Thyroid gland (tissue), 4 donors: ENCODE measurements around the gene ZSCAN2. TPM values are rescaled to one million over a fixed set of nuclear protein-coding genes. Genes with fewer than 3 reads are reported as not detected.
A peak's percentile ranks its signal among the peaks of the same experiment; 100 is the strongest.
"Not testable (repeated sequence)": the region's sequence is repeated elsewhere in the genome, so short reads cannot be mapped to it uniquely, and the experiment has no call there.

ENCODE experiments used
- DNase-seq, 2 donors: peaks; one replicate each; pipeline ENCODE4 v3.0.0-alpha.2; 2019
- H3K27ac ChIP-seq, 3 donors: fragments of 200-600 bp; sonication (generic); 1 replicate in 2 of 3; 2 replicates in 1 of 3; pipeline ENCODE4 v1.5.1; 2016 to 2019; ENCODE audit warnings: mild to moderate bottlenecking in 1 of 3, moderate library complexity in 1 of 3
- H3K27me3 ChIP-seq: fragments of 200-600 bp; sonication (generic); one replicate; pipeline ENCODE4 v1.5.1; 2019
- H3K36me3 ChIP-seq, 2 donors: fragments of 200-600 bp; sonication (generic); one replicate each; pipeline ENCODE4 v1.5.1; 2016 to 2019
- H3K4me1 ChIP-seq, 2 donors: fragments of 200-600 bp; sonication (generic); one replicate each; pipeline ENCODE4 v1.5.1; 2017 to 2019
- H3K4me3 ChIP-seq, 3 donors: fragments of 200-600 bp; sonication (generic); replicated peaks in 1 of 3; 1 replicate in 2 of 3; 2 replicates in 1 of 3; pipeline ENCODE4 v1.5.1; 2016; ENCODE audit warnings: mild to moderate bottlenecking in 1 of 3
- H3K9me3 ChIP-seq: fragments of 200-600 bp; sonication (generic); one replicate; pipeline ENCODE4 v1.5.1; 2017
- POLR2A ChIP-seq, 2 donors: fragments of 450-650 bp; IDR thresholded peaks; one replicate each; pipeline ENCODE4 v1.6.1; 2017; ENCODE audit warnings: antibody characterized with exemption in 2 of 2, mild to moderate bottlenecking in 2 of 2, moderate library complexity in 1 of 2
- WGBS, 2 donors: methylation state at CpG; one replicate each; pipeline ENCODE4 v1.1.5; 2017; 5-methylcytosine and 5-hydroxymethylcytosine counted together
- intact Hi-C: fragments of 100-400 bp; cut with DNase I; formaldehyde crosslinking; loops from one replicate; pipeline ENCODE4 v1.15.1; 2023
- total RNA-seq, 4 donors: library from RNA; depleted of rRNA; stranded (reverse); fragments of >200 nt; gene quantifications; one replicate each; pipeline ENCODE4 v1.2.3, GENCODE V29; 2016
- TF ChIP-seq, protein P1 (sequence below), 6 experiments: fragments of 200-600 bp in 3 of 6; fragments of 450-650 bp in 3 of 6; sonication (generic) in 3 of 6; IDR thresholded peaks; one replicate each; pipeline ENCODE4 v1.5.1; 2016 to 2019; ENCODE audit warnings: antibody characterized with exemption in 6 of 6, mild to moderate bottlenecking in 2 of 6, inconsistent platforms in 1 of 6, moderate library complexity in 1 of 6

The ZSCAN2 gene
- total RNA-seq, 4 donors from 2014 or later = 9.1 to 22.7 (median 11.7) TPM

DNA sequence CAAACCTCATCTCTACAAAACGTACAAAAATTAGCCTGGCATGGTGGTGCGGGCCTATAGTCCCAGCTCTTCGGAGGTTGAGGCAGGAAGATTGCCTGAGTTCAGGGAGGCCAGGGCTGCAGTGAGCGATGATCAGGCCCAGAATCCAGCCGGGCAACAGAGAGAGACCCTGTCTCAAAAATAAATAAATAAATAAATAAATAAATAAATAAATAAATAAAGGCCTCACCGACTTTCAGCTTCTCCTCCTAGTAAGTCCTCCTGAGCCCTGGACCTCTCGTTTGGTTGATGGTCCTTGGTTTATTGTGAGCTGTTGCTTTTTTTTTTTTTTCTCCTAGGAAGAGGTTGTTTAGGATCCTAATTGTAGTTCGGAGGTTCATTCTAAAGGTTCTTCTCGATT, 28.2 kb downstream of the ZSCAN2 start:
- Histone ChIP-seq H3K27me3 (no peaks in the 10 kb centered on the region), H3K4me3 (no peak overlapping the region), H3K9me3 (no peaks in the 10 kb centered on the region), H3K36me3 (no peaks in the 10 kb centered on the region), H3K27ac (no peak overlapping the region), H3K4me1 (peaks cover 13 to 19% of the 10 kb centered on the region in 2 donors)
- intact Hi-C loops = no loop called here
- TF ChIP-seq, protein P1, sequence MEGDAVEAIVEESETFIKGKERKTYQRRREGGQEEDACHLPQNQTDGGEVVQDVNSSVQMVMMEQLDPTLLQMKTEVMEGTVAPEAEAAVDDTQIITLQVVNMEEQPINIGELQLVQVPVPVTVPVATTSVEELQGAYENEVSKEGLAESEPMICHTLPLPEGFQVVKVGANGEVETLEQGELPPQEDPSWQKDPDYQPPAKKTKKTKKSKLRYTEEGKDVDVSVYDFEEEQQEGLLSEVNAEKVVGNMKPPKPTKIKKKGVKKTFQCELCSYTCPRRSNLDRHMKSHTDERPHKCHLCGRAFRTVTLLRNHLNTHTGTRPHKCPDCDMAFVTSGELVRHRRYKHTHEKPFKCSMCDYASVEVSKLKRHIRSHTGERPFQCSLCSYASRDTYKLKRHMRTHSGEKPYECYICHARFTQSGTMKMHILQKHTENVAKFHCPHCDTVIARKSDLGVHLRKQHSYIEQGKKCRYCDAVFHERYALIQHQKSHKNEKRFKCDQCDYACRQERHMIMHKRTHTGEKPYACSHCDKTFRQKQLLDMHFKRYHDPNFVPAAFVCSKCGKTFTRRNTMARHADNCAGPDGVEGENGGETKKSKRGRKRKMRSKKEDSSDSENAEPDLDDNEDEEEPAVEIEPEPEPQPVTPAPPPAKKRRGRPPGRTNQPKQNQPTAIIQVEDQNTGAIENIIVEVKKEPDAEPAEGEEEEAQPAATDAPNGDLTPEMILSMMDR (IDR thresholded peaks at IDR 0.05) = no peak
- no peak for TF ChIP-seq POLR2A (IDR thresholded peaks at IDR 0.05)
- 92 to 94% methylated on average over 9 of the region's 9 CpGs for WGBS, 2 donors
- no peak for DNase-seq

- peak overlapping the region; percentile 52 to 82 (median 78) for H3K27ac ChIP-seq
- WGBS, 2 donors = 37 to 49% methylated on average over 7 of the region's 7 CpGs
Measured at GRCh38 chr15:84631706-84632272, 31.0 kb downstream of the ZSCAN2 start.

GRCh38 chr15:84633311-84634227, 32.8 kb downstream of the ZSCAN2 start:
- 0 to 1% methylated on average over 31 to 42 of the region's 105 CpGs for WGBS, 2 donors
- intact Hi-C loops = no loop called here
- Histone ChIP-seq H3K27me3 (no peaks in the 10 kb centered on the region), H3K27ac (peak overlapping the region; percentile 89 to 93 (median 91)), H3K4me1 (peaks cover 33 to 36% of the 10 kb centered on the region in 2 donors), H3K36me3 (no peaks in the 10 kb centered on the region), H3K4me3 (peak overlapping the region; percentile 17 to 52 (median 35)), H3K9me3 (no peaks in the 10 kb centered on the region)
- DNase-seq = peak; percentile 66 to 71
- TF ChIP-seq POLR2A (IDR thresholded peaks at IDR 0.05) = peak in 1 of 2 donors; percentile 27
- TF ChIP-seq, protein P1 (IDR thresholded peaks at IDR 0.05) = no peak

More at GRCh38 chr15:84631706-84632272, 31.0 kb downstream of the ZSCAN2 start:
- peak overlapping the region; percentile 31 to 43 (median 32) for H3K4me3 ChIP-seq
- TF ChIP-seq POLR2A (IDR thresholded peaks at IDR 0.05) = no peak
- TF ChIP-seq, protein P1 (IDR thresholded peaks at IDR 0.05) = no peak
- no peaks in the 10 kb centered on the region for H3K9me3 ChIP-seq
- H3K27me3 ChIP-seq = no peaks in the 10 kb centered on the region
- peaks cover 27 to 28% of the 10 kb centered on the region in 2 donors for H3K4me1 ChIP-seq
- H3K36me3 ChIP-seq = no peaks in the 10 kb centered on the region
- DNase-seq = no peak
- intact Hi-C loops = no loop called here

GRCh38 chr15:84634228-84634837, 33.5 kb downstream of the ZSCAN2 start:
- Histone ChIP-seq H3K36me3 (peaks cover 0 to 2% of the 10 kb centered on the region in 2 donors), H3K4me1 (peaks cover 33 to 36% of the 10 kb centered on the region in 2 donors), H3K4me3 (peak overlapping the region; percentile 17 to 52 (median 35)), H3K27me3 (no peaks in the 10 kb centered on the region), H3K9me3 (no peaks in the 10 kb centered on the region), H3K27ac (peak overlapping the region; percentile 89 to 93 (median 91))
- TF ChIP-seq POLR2A (IDR thresholded peaks at IDR 0.05) = no peak
- intact Hi-C loops = no loop called here
- no peak for DNase-seq
- WGBS, 2 donors = 32 to 33% methylated on average over 22 to 23 of the region's 23 CpGs

- Histone ChIP-seq H3K27me3 (no peaks in the 10 kb centered on the region), H3K4me1 (peaks cover 15 to 23% of the 10 kb centered on the region in 2 donors), H3K27ac (peak overlapping the region; percentile 38 to 52 (median 42)), H3K4me3 (no peak overlapping the region), H3K9me3 (no peaks in the 10 kb centered on the region), H3K36me3 (peaks cover 31 to 39% of the 10 kb centered on the region in 2 donors)
- intact Hi-C loops = no loop called here
- peak in 1 of 2 donors; percentile 20 for TF ChIP-seq POLR2A (IDR thresholded peaks at IDR 0.05)
- TF ChIP-seq, protein P1 (IDR thresholded peaks at IDR 0.05) = peak in 3 of 6 experiments; percentile 25 to 40 (median 25)
- WGBS, 2 donors = 52 to 54% methylated on average over 3 of the region's 3 CpGs
- DNase-seq = peak; percentile 43 to 53
Measured at GRCh38 chr15:84638103-84638502, 37.3 kb downstream of the ZSCAN2 start.

DNA sequence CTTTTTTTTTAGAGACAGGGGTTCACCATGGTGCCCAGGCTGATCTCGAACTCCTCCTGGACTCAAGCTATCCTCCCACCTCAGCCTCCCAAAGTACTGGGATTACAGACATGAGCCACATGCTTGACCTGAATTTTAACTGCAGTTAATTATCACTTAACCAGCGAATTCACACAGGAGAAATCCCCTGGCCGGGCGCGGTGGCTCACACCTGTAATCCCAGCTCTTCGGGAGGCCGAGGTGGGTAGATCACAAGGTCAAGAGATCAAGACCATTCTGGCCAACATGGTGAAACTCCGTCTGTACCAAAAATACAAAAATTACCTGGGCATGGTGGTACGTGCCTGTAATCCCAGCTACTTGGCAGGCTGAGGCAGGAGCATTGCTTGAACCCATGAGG, 41.1 kb downstream of the ZSCAN2 start:
- not testable (repeated sequence) for H3K4me3 ChIP-seq, H3K27me3 ChIP-seq, DNase-seq, H3K4me1 ChIP-seq, H3K27ac ChIP-seq, H3K9me3 ChIP-seq
- peaks cover 61 to 67% of the 10 kb centered on the region in 2 donors for H3K36me3 ChIP-seq
- intact Hi-C loops = loop anchor here (5.0 kb wide), 1 partner anchor 40 kb away; the partner anchor contains the start of gene ZSCAN2
- WGBS, 2 donors = 94 to 97% methylated on average over 9 of the region's 9 CpGs

- H3K4me3 ChIP-seq, H3K4me1 ChIP-seq, H3K27me3 ChIP-seq, H3K9me3 ChIP-seq, H3K27ac ChIP-seq, DNase-seq: not testable (repeated sequence)
- H3K36me3 ChIP-seq = peaks cover 68 to 73% of the 10 kb centered on the region in 2 donors
- WGBS, 2 donors = 62 to 63% methylated on average over 2 of the region's 2 CpGs
- intact Hi-C loops = loop anchor here (5.0 kb wide), 1 partner anchor 40 kb away; the partner anchor contains the start of gene ZSCAN2
Measured at GRCh38 chr15:84642640-84643039, 41.8 kb downstream of the ZSCAN2 start.
